ENCODE results near the gene AKR1C1.
A peak's percentile ranks its signal among the peaks of the same experiment; 100 is the strongest.
"Not testable (repeated sequence)": the region's sequence is repeated elsewhere in the genome, so short reads cannot be mapped to it uniquely, and the experiment has no call there.

AKR1C1 gene

GRCh38 chr10:5019770-5020612 is 56.8 kb downstream of the AKR1C1 start:
- peak; percentile 97 for DNase-seq

- DNase-seq, result not testable (repeated sequence)
These were observed 58.5 kb downstream of the AKR1C1 start for GRCh38 chr10:5021624-5022290.

GRCh38 chr10:5023177-5023805 is 60.1 kb downstream of the AKR1C1 start:
- DNase-seq, result no peak

GRCh38 chr10:5025461-5025881 is 62.3 kb downstream of the AKR1C1 start:
- DNase-seq, result not testable (repeated sequence)

GRCh38 chr10:5030989-5031388 is 67.8 kb downstream of the AKR1C1 start:
- DNase-seq, result no peak

GRCh38 chr10:5031588-5031987 is 68.4 kb downstream of the AKR1C1 start:
- DNase-seq, result not testable (repeated sequence)

GRCh38 chr10:5032444-5032843 is 69.2 kb downstream of the AKR1C1 start:
- DNase-seq, result not testable (repeated sequence)

All from NCI-H1436 treated with DMSO at 0.1 percent for 48 hours (cell line).